Neural progenitor cell (in vitro differentiated cells): ENCODE results near the gene ASGR1. TPM values are rescaled to one million over a fixed set of nuclear protein-coding genes. Genes with fewer than 3 reads are reported as not detected.

Source experiments
- DNase-seq: peaks from one replicate; pipeline ENCODE4 v3.0.0-alpha.2; 2016; ENCODE audit warnings: low spot score
- H2AFZ ChIP-seq: fragments of 200-600 bp; sonication (generic); replicated peaks from 2 replicates; pipeline ENCODE4 v1.6.1; 2016; ENCODE audit warnings: antibody characterized with exemption
- H3F3A ChIP-seq: fragments of 200-600 bp; sonication (generic); 2 replicates; pipeline ENCODE4 v1.6.1; 2016; ENCODE audit warnings: antibody characterized with exemption, low read depth
- H3K27ac ChIP-seq: fragments of 200-600 bp; sonication (generic); 2 replicates; pipeline ENCODE4 v1.5.1; 2016; ENCODE audit warnings: mild to moderate bottlenecking
- H3K27me3 ChIP-seq: fragments of 200-600 bp; sonication (generic); 2 replicates; pipeline ENCODE4 v1.6.1; 2016; ENCODE audit warnings: mild to moderate bottlenecking, moderate library complexity
- H3K36me3 ChIP-seq: fragments of 200-600 bp; sonication (generic); 2 replicates; pipeline ENCODE4 v1.5.1; 2016
- H3K4me1 ChIP-seq: fragments of 200-600 bp; sonication (generic); 2 replicates; pipeline ENCODE4 v1.6.1; 2016; ENCODE audit warnings: mixed run types
- H3K4me2 ChIP-seq: fragments of 200-600 bp; sonication (generic); 2 replicates; pipeline ENCODE4 v1.6.1; 2016
- H3K4me3 ChIP-seq: fragments of 200-600 bp; sonication (generic); 2 replicates; pipeline ENCODE4 v1.5.1; 2016
- H3K79me2 ChIP-seq: fragments of 200-600 bp; sonication (generic); 2 replicates; pipeline ENCODE4 v1.6.1; 2016; ENCODE audit warnings: low read depth
- H3K9ac ChIP-seq: fragments of 200-600 bp; sonication (generic); 2 replicates; pipeline ENCODE4 v1.6.1; 2016
- H3K9me3 ChIP-seq: fragments of 200-600 bp; sonication (generic); 2 replicates; pipeline ENCODE4 v1.5.1; 2016; ENCODE audit warnings: low read depth
- H4K20me1 ChIP-seq: fragments of 200-600 bp; sonication (generic); 2 replicates; pipeline ENCODE4 v1.6.1; 2016; ENCODE audit warnings: low read depth
- H3K27ac Mint-ChIP-seq: 3 replicates; pipeline ENCODE4 v1.8.0; 2021; ENCODE audit warnings: mixed read lengths
- H3K27me3 Mint-ChIP-seq: 2 replicates; pipeline ENCODE4 v1.8.0; 2022; ENCODE audit warnings: low read depth, mild to moderate bottlenecking, inconsistent platforms, moderate library complexity, mixed read lengths; ENCODE audit not compliant: insufficient read depth
- H3K36me3 Mint-ChIP-seq: 3 replicates; pipeline ENCODE4 v1.8.0; 2021; ENCODE audit warnings: mixed read lengths
- H3K4me1 Mint-ChIP-seq: 3 replicates; pipeline ENCODE4 v1.8.0; 2021; ENCODE audit warnings: mixed read lengths
- H3K4me3 Mint-ChIP-seq: 3 replicates; pipeline ENCODE4 v1.8.0; 2021; ENCODE audit warnings: mild to moderate bottlenecking, moderate library complexity, mixed read lengths
- H3K9me3 Mint-ChIP-seq: 3 replicates; pipeline ENCODE4 v1.8.0; 2020; ENCODE audit warnings: mixed read lengths
- CTCF ChIP-seq: fragments of 200-600 bp; sonication (generic); IDR thresholded peaks from 2 replicates; pipeline ENCODE4 v1.5.1; 2017; ENCODE audit warnings: antibody characterized with exemption, mild to moderate bottlenecking
- EZH2 ChIP-seq: fragments of 200-600 bp; sonication (generic); IDR thresholded peaks from 2 replicates; pipeline ENCODE4 v1.6.1; 2017; ENCODE audit warnings: antibody characterized with exemption, mild to moderate bottlenecking, moderate library complexity
- EZH2phosphoT487 ChIP-seq: fragments of 200-600 bp; sonication (generic); IDR thresholded peaks from 2 replicates; pipeline ENCODE4 v1.6.1; 2017; ENCODE audit warnings: antibody characterized with exemption
- total RNA-seq: library from RNA; depleted of rRNA; stranded (reverse); fragments of >200 nt; gene quantifications from 2 replicates; pipeline ENCODE4 v1.2.3, GENCODE V29; 2015; ENCODE audit warnings: low replicate concordance

The ASGR1 gene
- total RNA-seq, 1 donor from 2014 or later, result 3.1 TPM

DNA sequence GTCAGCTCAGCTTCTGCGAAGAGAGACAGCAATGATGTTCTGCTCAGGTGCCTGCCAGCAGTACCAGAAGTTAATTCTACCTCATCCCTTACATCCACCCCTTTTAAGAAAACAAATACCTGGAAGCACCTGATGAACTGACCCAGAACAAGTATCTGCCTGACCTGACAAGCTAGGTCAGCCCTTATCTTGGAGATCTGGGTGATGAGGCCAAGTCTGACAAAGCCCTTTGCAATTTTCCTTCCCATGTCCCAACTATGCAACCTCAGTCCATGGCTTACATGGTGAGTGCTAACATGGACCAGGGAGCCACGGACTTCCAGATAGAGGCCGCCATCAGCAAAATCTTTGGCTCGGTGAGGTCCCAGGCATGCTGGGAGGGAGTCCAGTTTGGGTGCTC lies 44.2 kb upstream of the ASGR1 start:
- no peak overlapping the region for H3K4me2 ChIP-seq
- H3K4me1 ChIP-seq, result peaks cover 18% of the 10 kb centered on the region
- no peak overlapping the region for H3K9ac ChIP-seq
- H2AFZ ChIP-seq, result no peak overlapping the region
- H3K4me3 ChIP-seq, result no peak overlapping the region
- no peak overlapping the region for H3K27ac ChIP-seq
- peak overlapping the region; percentile 72 for H3K27ac Mint-ChIP-seq
- no peak for DNase-seq
- peaks cover 56% of the 10 kb centered on the region for H4K20me1 ChIP-seq
- H3K9me3 Mint-ChIP-seq, result no peaks in the 10 kb centered on the region
- H3K9me3 ChIP-seq, result no peaks in the 10 kb centered on the region
- peaks cover 46% of the 10 kb centered on the region for H3F3A ChIP-seq
- peaks cover 14% of the 10 kb centered on the region for H3K27me3 Mint-ChIP-seq
- H3K36me3 Mint-ChIP-seq, result peaks cover 25% of the 10 kb centered on the region
- H3K4me1 Mint-ChIP-seq, result peaks cover 30% of the 10 kb centered on the region
- TF ChIP-seq EZH2phosphoT487, result no peak
- TF ChIP-seq CTCF, result no peak
- no peak for TF ChIP-seq EZH2
- peak overlapping the region; percentile 36 for H3K4me3 Mint-ChIP-seq
- no peaks in the 10 kb centered on the region for H3K36me3 ChIP-seq
- no peaks in the 10 kb centered on the region for H3K27me3 ChIP-seq
- no peaks in the 10 kb centered on the region for H3K79me2 ChIP-seq

GRCh38 chr17:7222972-7223292 lies 43.8 kb upstream of the ASGR1 start:
- Mint-ChIP-seq H3K36me3 (peaks cover 22% of the 10 kb centered on the region), H3K4me1 (peaks cover 34% of the 10 kb centered on the region), H3K9me3 (no peaks in the 10 kb centered on the region), H3K27ac (no peak overlapping the region), H3K4me3 (peak overlapping the region; percentile 30), H3K27me3 (peaks cover 14% of the 10 kb centered on the region)
- H3K36me3 ChIP-seq, result no peaks in the 10 kb centered on the region
- no peak overlapping the region for H3K4me3 ChIP-seq
- H3K4me1 ChIP-seq, result peaks cover 22% of the 10 kb centered on the region
- peaks cover 51% of the 10 kb centered on the region for H3F3A ChIP-seq
- no peak overlapping the region for H3K9ac ChIP-seq
- H2AFZ ChIP-seq, result no peak overlapping the region
- H3K4me2 ChIP-seq, result no peak overlapping the region
- DNase-seq, result no peak
- TF ChIP-seq CTCF (no peak), EZH2 (no peak), EZH2phosphoT487 (no peak)
- H3K27ac ChIP-seq, result no peak overlapping the region
- no peaks in the 10 kb centered on the region for H3K9me3 ChIP-seq
- peaks cover under 1% of the 10 kb centered on the region for H3K79me2 ChIP-seq
- peaks cover 53% of the 10 kb centered on the region for H4K20me1 ChIP-seq
- no peaks in the 10 kb centered on the region for H3K27me3 ChIP-seq

DNA sequence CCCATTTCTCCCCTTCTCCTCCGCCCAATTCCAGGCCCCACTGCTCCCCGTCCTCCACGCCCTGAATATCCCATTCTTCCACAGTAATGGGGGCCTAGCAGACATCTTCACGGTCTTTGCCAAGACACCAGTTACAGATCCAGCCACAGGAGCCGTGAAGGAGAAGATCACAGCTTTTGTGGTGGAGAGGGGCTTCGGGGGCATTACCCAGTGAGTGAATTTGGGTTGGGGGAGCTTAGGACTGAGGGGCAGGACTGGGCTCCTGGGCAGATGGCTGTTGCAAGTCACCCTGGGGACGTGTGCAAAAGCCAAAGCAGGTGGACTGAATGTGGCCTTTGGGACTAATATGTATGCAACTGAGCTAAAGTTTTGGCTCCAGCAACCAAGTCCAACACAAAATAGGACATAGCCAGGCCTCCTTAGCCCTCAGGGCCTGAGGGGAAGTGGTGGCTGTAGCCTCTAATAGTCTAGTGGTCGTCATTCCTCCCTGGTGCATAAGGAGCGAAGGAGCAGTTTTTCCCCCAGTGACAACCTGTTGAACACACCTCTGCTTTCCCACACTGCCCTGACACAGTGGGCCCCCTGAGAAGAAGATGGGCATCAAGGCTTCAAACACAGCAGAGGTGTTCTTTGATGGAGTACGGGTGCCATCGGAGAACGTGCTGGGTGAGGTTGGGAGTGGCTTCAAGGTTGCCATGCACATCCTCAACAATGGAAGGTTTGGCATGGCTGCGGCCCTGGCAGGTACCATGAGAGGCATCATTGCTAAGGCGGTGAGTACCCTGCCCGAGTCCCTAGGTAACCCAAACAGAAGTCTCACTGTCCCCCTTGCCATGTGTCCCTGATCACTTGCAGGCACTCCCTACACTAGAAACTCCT lies 43.2 kb upstream of the ASGR1 start:
- no peak overlapping the region for H3K4me3 ChIP-seq
- H3K27me3 ChIP-seq, result no peaks in the 10 kb centered on the region
- H3K4me2 ChIP-seq, result no peak overlapping the region
- H3K4me1 ChIP-seq, result peaks cover 26% of the 10 kb centered on the region
- Mint-ChIP-seq H3K9me3 (no peaks in the 10 kb centered on the region), H3K4me1 (peaks cover 39% of the 10 kb centered on the region), H3K27me3 (peaks cover 16% of the 10 kb centered on the region), H3K4me3 (peak overlapping the region; percentile 92), H3K36me3 (peaks cover 20% of the 10 kb centered on the region), H3K27ac (no peak overlapping the region)
- H3K36me3 ChIP-seq, result no peaks in the 10 kb centered on the region
- no peak for TF ChIP-seq EZH2phosphoT487
- TF ChIP-seq CTCF, result no peak
- H3F3A ChIP-seq, result peaks cover 55% of the 10 kb centered on the region
- no peak overlapping the region for H2AFZ ChIP-seq
- peaks cover 7% of the 10 kb centered on the region for H3K79me2 ChIP-seq
- H4K20me1 ChIP-seq, result peaks cover 53% of the 10 kb centered on the region
- no peak overlapping the region for H3K27ac ChIP-seq
- H3K9ac ChIP-seq, result no peak overlapping the region
- H3K9me3 ChIP-seq, result no peaks in the 10 kb centered on the region
- DNase-seq, result no peak
